Caco-2 (cell line): ENCODE results near the gene BHMT. TPM values are rescaled to one million over a fixed set of nuclear protein-coding genes. Genes with fewer than 3 reads are reported as not detected.
A peak's percentile ranks its signal among the peaks of the same experiment; 100 is the strongest.

Experiments used
- BruUV-seq: library from RNA; stranded (reverse); fragments of 400-500 nt; replicated peaks from 2 replicates; lab custom pipeline; 2021; lab: Mats Ljungman, UMichigan
- CTCF ChIA-PET: fragments of 300-600 bp; sonication (Branson Sonifier 250); formaldehyde crosslinking; loops from one replicate; lab custom pipeline; 2022; ENCODE audit warnings: antibody characterized with exemption; lab: Charles Lee
- POLR2A ChIA-PET: fragments of 300-600 bp; sonication (Branson Sonifier 250); formaldehyde crosslinking; loops from one replicate; lab custom pipeline; 2022; ENCODE audit warnings: antibody characterized with exemption; lab: Charles Lee
- DNase-seq, 2 experiments: peaks; one replicate each; pipeline versions ENCODE4 v3.0.0 to v3.0.0-alpha.2; 2020 to 2022
- H3K27me3 ChIP-seq: replicated peaks from 2 replicates; pipeline ENCODE4 v1.6.0; 2011; ENCODE audit warnings: low read length; ENCODE audit not compliant: control insufficient read depth, insufficient read depth
- H3K36me3 ChIP-seq: 2 replicates; pipeline ENCODE4 v1.5.1; 2011; ENCODE audit warnings: low read length; ENCODE audit not compliant: control insufficient read depth, insufficient read depth
- H3K4me1 ChIP-seq: fragments of 250-450 bp; sonication (Bioruptor Pico); 2 replicates; pipeline ENCODE4 v1.5.1; 2020; ENCODE audit warnings: mild to moderate bottlenecking
- H3K4me3 ChIP-seq: 2 replicates; pipeline ENCODE4 v1.5.1; 2011; ENCODE audit warnings: low read depth, mild to moderate bottlenecking, control low read depth, low read length
- H3K9me3 ChIP-seq: fragments of 250-450 bp; sonication (Bioruptor Pico); 2 replicates; pipeline ENCODE4 v1.5.1; 2020; ENCODE audit warnings: mild to moderate bottlenecking, moderate library complexity
- H3K27ac Mint-ChIP-seq: one replicate; pipeline ENCODE4 v1.8.0; 2022; ENCODE audit warnings: mixed read lengths; ENCODE audit not compliant: unreplicated experiment
- H3K27me3 Mint-ChIP-seq: one replicate; pipeline ENCODE4 v1.8.0; 2022; ENCODE audit warnings: mixed read lengths; ENCODE audit not compliant: insufficient read depth, unreplicated experiment
- H3K36me3 Mint-ChIP-seq: one replicate; pipeline ENCODE4 v1.8.0; 2022; ENCODE audit warnings: mild to moderate bottlenecking, mixed read lengths; ENCODE audit not compliant: insufficient read depth, unreplicated experiment
- H3K4me1 Mint-ChIP-seq: one replicate; pipeline ENCODE4 v1.8.0; 2022; ENCODE audit warnings: low read depth, mixed read lengths; ENCODE audit not compliant: unreplicated experiment
- H3K4me3 Mint-ChIP-seq: one replicate; pipeline ENCODE4 v1.8.0; 2022; ENCODE audit warnings: mild to moderate bottlenecking, moderate library complexity, mixed read lengths; ENCODE audit not compliant: unreplicated experiment
- H3K9me3 Mint-ChIP-seq: one replicate; pipeline ENCODE4 v1.8.0; 2022; ENCODE audit warnings: mixed read lengths; ENCODE audit not compliant: unreplicated experiment
- CTCF ChIP-seq, 2 experiments: fragments of 200-600 bp in 1 of 2; IDR thresholded peaks; 1 replicate in 1 of 2; 2 replicates in 1 of 2; pipeline versions ENCODE4 v1.5.1 to v1.8.0; 2011 to 2022; ENCODE audit warnings: antibody characterized with exemption in 1 of 2, control low read depth in 1 of 2, inconsistent platforms in 1 of 2, low read depth in 1 of 2, low read length in 1 of 2, mild to moderate bottlenecking in 1 of 2, moderate library complexity in 1 of 2; ENCODE audit not compliant: insufficient read depth in 1 of 2, severe bottlenecking in 1 of 2, unreplicated experiment in 1 of 2
- intact Hi-C: fragments of 100-400 bp; cut with micrococcal nuclease; formaldehyde crosslinking; loops from one replicate; pipeline ENCODE4 v1.10.0; 2022; ENCODE audit not compliant: unreplicated experiment
- total RNA-seq: library from RNA; stranded (reverse); gene quantifications from 2 replicates; pipeline ENCODE4 v1.2.3, GENCODE V29; 2022

Gene BHMT
- total RNA-seq, 1 experiment from 2014 or later, result not detected

GRCh38 chr5:79133657-79134451 is 22.2 kb downstream of the BHMT start:
- POLR2A ChIA-PET, result no interaction called here
- intact Hi-C loops, result loop anchor here (1.0 to 5.0 kb wide), 7 partner anchors 39 to 330 kb away; no protein-coding TSS in a partner anchor
- no peaks in the 10 kb centered on the region for H3K36me3 ChIP-seq

GRCh38 chr5:79135790-79136553 is 24.4 kb downstream of the BHMT start:
- ChIA-PET POLR2A (interaction anchor here (0.6 kb wide), 1 partner anchor 378 kb away, joined by 11 read pairs; the partner anchor contains the start of gene HOMER1), CTCF (interaction anchor here (0.6 kb wide), 1 partner anchor 21 kb away, joined by 3 read pairs; no protein-coding TSS in a partner anchor)
- H3K4me1 Mint-ChIP-seq, result peaks cover 13% of the 10 kb centered on the region
- no TSS peak for BruUV-seq
- H3K27me3 Mint-ChIP-seq, result peaks cover 3% of the 10 kb centered on the region
- TF ChIP-seq CTCF (IDR thresholded peaks at IDR 0.05; ENCODE audit: insufficient read depth in 1 of 2, low read depth in 1 of 2, low read length in 1 of 2, severe bottlenecking in 1 of 2, unreplicated experiment in 1 of 2), result no peak
- H3K27me3 ChIP-seq, result no peaks in the 10 kb centered on the region
- H3K4me1 ChIP-seq, result 0 out of 2 replicates have a peak, but pooled peaks cover 5% of the 10 kb centered on the region
- H3K4me3 Mint-ChIP-seq, result no peak overlapping the region
- no peak overlapping the region for H3K27ac Mint-ChIP-seq
- intact Hi-C loops, result no loop called here
- H3K9me3 Mint-ChIP-seq, result no peaks in the 10 kb centered on the region
- H3K9me3 ChIP-seq, result no peaks in the 10 kb centered on the region
- DNase-seq, result no peak
- no peak overlapping the region for H3K4me3 ChIP-seq
- H3K36me3 Mint-ChIP-seq, result no peaks in the 10 kb centered on the region
- no peaks in the 10 kb centered on the region for H3K36me3 ChIP-seq

More at GRCh38 chr5:79133657-79134451, 22.2 kb downstream of the BHMT start:
- Mint-ChIP-seq H3K4me1 (peaks cover 13% of the 10 kb centered on the region), H3K4me3 (peak overlapping the region; percentile 79), H3K27me3 (no peaks in the 10 kb centered on the region), H3K9me3 (no peaks in the 10 kb centered on the region), H3K36me3 (no peaks in the 10 kb centered on the region), H3K27ac (peak overlapping the region; percentile 79)
- DNase-seq, result peak; percentile 56 to 72
- CTCF ChIA-PET, result interaction anchor here (0.6 to 3.9 kb wide), 16 partner anchors 9 to 436 kb away, joined by 3 to 245 read pairs (median 4); partner anchors contain the start of gene HOMER1
- Histone ChIP-seq H3K9me3 (no peaks in the 10 kb centered on the region), H3K27me3 (no peaks in the 10 kb centered on the region), H3K4me3 (no peak overlapping the region), H3K4me1 (0 out of 2 replicates have a peak, but pooled peaks cover 5% of the 10 kb centered on the region)
- TF ChIP-seq CTCF (IDR thresholded peaks at IDR 0.05; ENCODE audit: insufficient read depth in 1 of 2, low read depth in 1 of 2, low read length in 1 of 2, severe bottlenecking in 1 of 2, unreplicated experiment in 1 of 2), result peak; percentile 90 to 93
- no TSS peak for BruUV-seq

GRCh38 chr5:79136618-79137017 is 25.0 kb downstream of the BHMT start:
- H3K27ac Mint-ChIP-seq, result no peak overlapping the region
- BruUV-seq, result no TSS peak

More at GRCh38 chr5:79136618-79137017, 25.0 kb downstream of the BHMT start:
- 0 out of 2 replicates have a peak, but pooled peaks cover 5% of the 10 kb centered on the region for H3K4me1 ChIP-seq
- no peak overlapping the region for H3K4me3 ChIP-seq
- ChIA-PET CTCF (no interaction called here), POLR2A (no interaction called here)
- no peaks in the 10 kb centered on the region for H3K36me3 ChIP-seq
- intact Hi-C loops, result no loop called here
- TF ChIP-seq CTCF (IDR thresholded peaks at IDR 0.05; ENCODE audit: insufficient read depth in 1 of 2, low read depth in 1 of 2, low read length in 1 of 2, severe bottlenecking in 1 of 2, unreplicated experiment in 1 of 2), result no peak
- H3K4me1 Mint-ChIP-seq, result peaks cover 13% of the 10 kb centered on the region
- no peak overlapping the region for H3K4me3 Mint-ChIP-seq
- H3K9me3 ChIP-seq, result no peaks in the 10 kb centered on the region
- no peaks in the 10 kb centered on the region for H3K9me3 Mint-ChIP-seq
- no peak for DNase-seq
- peaks cover 3% of the 10 kb centered on the region for H3K27me3 Mint-ChIP-seq
- H3K36me3 Mint-ChIP-seq, result no peaks in the 10 kb centered on the region
- no peaks in the 10 kb centered on the region for H3K27me3 ChIP-seq
